Astrocyte (in vitro differentiated cells and primary cell): Measurements from ENCODE around the gene LRRC27. TPM values are rescaled to one million over a fixed set of nuclear protein-coding genes. Genes with fewer than 3 reads are reported as not detected.
"Not testable (repeated sequence)": the region's sequence is repeated elsewhere in the genome, so short reads cannot be mapped to it uniquely, and the experiment has no call there.

ENCODE experiments used
- DNase-seq: peaks from one replicate; pipeline ENCODE4 v3.0.0-alpha.2; 2010; ENCODE audit warnings: low read depth
- FAIRE-seq: peaks from 2 replicates; lab custom pipeline; 2011; peaks lifted over from hg19 to GRCh38; lab: Jason Lieb, UNC
- H2AFZ ChIP-seq: 2 replicates; pipeline ENCODE4 v1.6.0; 2012; ENCODE audit warnings: low read depth, low read length, inconsistent platforms
- H3K27ac ChIP-seq: 2 replicates; pipeline ENCODE4 v1.5.1; 2011; ENCODE audit warnings: low read depth, low read length, inconsistent platforms
- H3K27me3 ChIP-seq: 2 replicates; pipeline ENCODE4 v1.6.0; 2011; ENCODE audit warnings: low read length, inconsistent platforms; ENCODE audit not compliant: insufficient read depth
- H3K36me3 ChIP-seq: 2 replicates; pipeline ENCODE4 v1.5.1; 2011; ENCODE audit warnings: low read length, inconsistent platforms; ENCODE audit not compliant: insufficient read depth
- H3K4me1 ChIP-seq: 2 replicates; pipeline ENCODE4 v1.5.1; 2011; ENCODE audit warnings: low read length, inconsistent platforms; ENCODE audit not compliant: insufficient read depth
- H3K4me2 ChIP-seq: 2 replicates; pipeline ENCODE4 v1.6.0; 2012; ENCODE audit warnings: low read length, inconsistent platforms
- H3K4me3 ChIP-seq: 2 replicates; pipeline ENCODE4 v1.5.1; 2011; ENCODE audit warnings: low read depth, mild to moderate bottlenecking, low read length, inconsistent platforms; ENCODE audit not compliant: insufficient read depth
- H3K79me2 ChIP-seq: 2 replicates; pipeline ENCODE4 v1.6.0; 2012; ENCODE audit warnings: mild to moderate bottlenecking, low read length, inconsistent platforms; ENCODE audit not compliant: insufficient read depth
- H3K9ac ChIP-seq: 2 replicates; pipeline ENCODE4 v1.6.0; 2012; ENCODE audit warnings: mild to moderate bottlenecking, low read length, inconsistent platforms
- H3K9me3 ChIP-seq: 2 replicates; pipeline ENCODE4 v1.5.1; 2012; ENCODE audit warnings: low read depth, mild to moderate bottlenecking, low read length, inconsistent platforms; ENCODE audit not compliant: insufficient read depth
- H4K20me1 ChIP-seq: 2 replicates; pipeline ENCODE4 v1.6.0; 2012; ENCODE audit warnings: low read length, inconsistent platforms; ENCODE audit not compliant: insufficient read depth
- H3K27ac Mint-ChIP-seq: one replicate; pipeline ENCODE4 v1.8.0; 2021; ENCODE audit warnings: mild to moderate bottlenecking, mixed read lengths; ENCODE audit not compliant: unreplicated experiment
- H3K27me3 Mint-ChIP-seq: one replicate; pipeline ENCODE4 v1.8.0; 2021; ENCODE audit warnings: low read depth, mixed read lengths; ENCODE audit not compliant: unreplicated experiment
- H3K36me3 Mint-ChIP-seq: one replicate; pipeline ENCODE4 v1.8.0; 2021; ENCODE audit warnings: low read depth, mixed read lengths; ENCODE audit not compliant: unreplicated experiment
- H3K4me1 Mint-ChIP-seq: one replicate; pipeline ENCODE4 v1.8.0; 2021; ENCODE audit warnings: low read depth, mixed read lengths; ENCODE audit not compliant: unreplicated experiment
- H3K4me3 Mint-ChIP-seq: one replicate; pipeline ENCODE4 v1.8.0; 2021; ENCODE audit warnings: mild to moderate bottlenecking, moderate library complexity, mixed read lengths; ENCODE audit not compliant: unreplicated experiment
- H3K9me3 Mint-ChIP-seq: one replicate; pipeline ENCODE4 v1.8.0; 2021; ENCODE audit warnings: mild to moderate bottlenecking, mixed read lengths; ENCODE audit not compliant: unreplicated experiment
- EZH2 ChIP-seq: IDR thresholded peaks from 2 replicates; pipeline ENCODE4 v1.6.1; 2012; ENCODE audit warnings: mild to moderate bottlenecking, low read length, inconsistent platforms; ENCODE audit not compliant: insufficient read depth
- total RNA-seq: library from RNA; stranded (reverse); gene quantifications from 2 replicates; pipeline ENCODE4 v1.2.1, GENCODE V29; 2021
- TF ChIP-seq, protein P1 (sequence below): IDR thresholded peaks from 2 replicates; pipeline ENCODE4 v1.5.1; 2011; ENCODE audit warnings: low read depth, mild to moderate bottlenecking, inconsistent platforms, low read length, moderate library complexity; ENCODE audit not compliant: insufficient read depth

Gene LRRC27
- total RNA-seq, 1 donor from 2014 or later = 8.0 TPM

DNA sequence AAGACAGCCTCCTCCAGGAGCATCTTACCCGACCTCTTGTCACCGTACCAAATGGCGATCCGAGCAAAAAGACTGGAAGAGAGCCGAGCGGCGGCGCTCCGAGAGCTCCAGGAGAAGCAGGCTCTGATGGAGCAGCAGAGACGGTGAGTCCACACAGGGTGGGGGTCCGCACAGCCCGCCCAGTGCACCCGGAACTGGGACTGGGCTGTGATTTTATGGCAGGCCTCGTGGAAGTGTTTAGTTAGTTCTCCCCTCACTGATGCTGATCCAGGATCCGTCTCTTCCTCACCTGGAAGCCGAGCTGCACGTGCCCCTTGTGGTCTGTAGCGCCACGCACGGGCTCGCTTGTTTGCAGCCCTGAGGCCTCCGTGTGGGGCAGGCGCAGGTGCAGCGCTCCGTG, 19.6 kb downstream of the LRRC27 start:
- H3K36me3 ChIP-seq = no peaks in the 10 kb centered on the region
- H3K27me3 ChIP-seq = no peaks in the 10 kb centered on the region
- H3K79me2 ChIP-seq = no peaks in the 10 kb centered on the region
- H3K9me3 Mint-ChIP-seq = no peaks in the 10 kb centered on the region
- no peaks in the 10 kb centered on the region for H3K4me1 Mint-ChIP-seq
- no peak for TF ChIP-seq EZH2
- TF ChIP-seq, protein P1, sequence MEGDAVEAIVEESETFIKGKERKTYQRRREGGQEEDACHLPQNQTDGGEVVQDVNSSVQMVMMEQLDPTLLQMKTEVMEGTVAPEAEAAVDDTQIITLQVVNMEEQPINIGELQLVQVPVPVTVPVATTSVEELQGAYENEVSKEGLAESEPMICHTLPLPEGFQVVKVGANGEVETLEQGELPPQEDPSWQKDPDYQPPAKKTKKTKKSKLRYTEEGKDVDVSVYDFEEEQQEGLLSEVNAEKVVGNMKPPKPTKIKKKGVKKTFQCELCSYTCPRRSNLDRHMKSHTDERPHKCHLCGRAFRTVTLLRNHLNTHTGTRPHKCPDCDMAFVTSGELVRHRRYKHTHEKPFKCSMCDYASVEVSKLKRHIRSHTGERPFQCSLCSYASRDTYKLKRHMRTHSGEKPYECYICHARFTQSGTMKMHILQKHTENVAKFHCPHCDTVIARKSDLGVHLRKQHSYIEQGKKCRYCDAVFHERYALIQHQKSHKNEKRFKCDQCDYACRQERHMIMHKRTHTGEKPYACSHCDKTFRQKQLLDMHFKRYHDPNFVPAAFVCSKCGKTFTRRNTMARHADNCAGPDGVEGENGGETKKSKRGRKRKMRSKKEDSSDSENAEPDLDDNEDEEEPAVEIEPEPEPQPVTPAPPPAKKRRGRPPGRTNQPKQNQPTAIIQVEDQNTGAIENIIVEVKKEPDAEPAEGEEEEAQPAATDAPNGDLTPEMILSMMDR = no peak
- H3K9me3 ChIP-seq = no peaks in the 10 kb centered on the region
- H2AFZ ChIP-seq = no peak overlapping the region
- no peak overlapping the region for H3K27ac Mint-ChIP-seq
- no peak overlapping the region for H3K27ac ChIP-seq
- no peaks in the 10 kb centered on the region for H3K4me1 ChIP-seq
- H3K27me3 Mint-ChIP-seq = peaks cover 2% of the 10 kb centered on the region
- peaks cover 10% of the 10 kb centered on the region for H3K36me3 Mint-ChIP-seq
- no peak overlapping the region for H3K4me3 ChIP-seq
- H3K4me2 ChIP-seq = no peak overlapping the region
- H4K20me1 ChIP-seq = peaks cover 11% of the 10 kb centered on the region
- H3K9ac ChIP-seq = no peak overlapping the region
- DNase-seq (no peak), FAIRE-seq (no peak)
- no peak overlapping the region for H3K4me3 Mint-ChIP-seq

DNA sequence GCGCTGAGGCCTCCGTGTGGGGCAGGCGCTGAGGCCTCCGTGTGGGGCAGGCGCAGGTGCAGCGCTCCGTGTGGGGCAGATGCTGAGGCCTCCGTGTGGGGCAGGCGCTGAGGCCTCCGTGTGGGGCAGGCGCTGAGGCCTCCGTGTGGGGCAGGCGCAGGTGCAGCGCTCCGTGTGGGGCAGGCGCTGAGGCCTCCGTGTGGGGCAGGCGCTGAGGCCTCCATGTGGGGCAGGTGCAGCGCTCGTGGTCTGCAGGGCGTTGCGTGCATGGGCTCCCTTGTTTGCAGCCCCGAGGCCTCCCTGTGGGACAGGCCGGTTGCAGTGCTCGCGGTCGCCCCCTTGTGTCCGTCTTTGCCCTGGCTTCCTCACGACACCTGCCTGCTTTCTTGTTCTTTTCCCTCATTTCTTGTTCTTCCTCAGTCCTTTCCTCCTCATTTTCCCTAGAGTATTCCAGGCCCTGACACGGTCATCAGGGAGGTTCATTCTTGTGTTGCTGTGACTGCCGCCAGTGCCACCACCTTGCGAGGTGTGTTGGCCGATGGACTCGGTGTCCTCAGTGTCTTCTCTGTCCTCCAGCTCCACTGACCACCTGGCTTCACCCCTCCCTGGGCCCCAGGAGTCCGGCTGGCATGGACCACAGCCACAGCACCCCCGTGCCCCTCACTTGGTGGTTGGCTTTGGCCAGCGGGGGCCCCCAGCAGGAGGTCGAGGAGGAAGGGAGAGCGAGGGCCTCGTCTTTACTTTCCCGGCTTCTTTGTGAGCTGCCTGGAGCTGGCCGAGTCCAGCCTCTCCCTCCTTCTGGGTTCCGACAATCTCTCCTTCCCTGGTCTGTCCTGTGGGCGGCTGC, 20.7 kb downstream of the LRRC27 start:
- not testable (repeated sequence) for H3K9me3 Mint-ChIP-seq, H3K4me1 ChIP-seq, H3K27ac ChIP-seq, H3K36me3 ChIP-seq, H3K27ac Mint-ChIP-seq, H3K9ac ChIP-seq, H3K4me3 Mint-ChIP-seq, H3K27me3 ChIP-seq, H3K4me3 ChIP-seq, H3K4me1 Mint-ChIP-seq, FAIRE-seq, H3K79me2 ChIP-seq, H3K9me3 ChIP-seq, H2AFZ ChIP-seq, H3K27me3 Mint-ChIP-seq, H3K4me2 ChIP-seq
- TF ChIP-seq, protein P1 = peak; percentile 70
- peaks cover 11% of the 10 kb centered on the region for H4K20me1 ChIP-seq
- H3K36me3 Mint-ChIP-seq = peaks cover 10% of the 10 kb centered on the region
- peak; percentile 7 for DNase-seq
